OCI-M1 (cell line): Measurements from ENCODE around the gene AP1B1.
"Not testable (repeated sequence)": the region's sequence is repeated elsewhere in the genome, so short reads cannot be mapped to it uniquely, and the experiment has no call there.

Experiments
- DNase-seq: peaks from one replicate; lab custom pipeline; 2025; lab: John Stamatoyannopoulos, UW

The AP1B1 gene

GRCh38 chr22:29386708-29387107 lies 1.7 kb downstream of the AP1B1 start:
- DNase-seq: no peak

DNA sequence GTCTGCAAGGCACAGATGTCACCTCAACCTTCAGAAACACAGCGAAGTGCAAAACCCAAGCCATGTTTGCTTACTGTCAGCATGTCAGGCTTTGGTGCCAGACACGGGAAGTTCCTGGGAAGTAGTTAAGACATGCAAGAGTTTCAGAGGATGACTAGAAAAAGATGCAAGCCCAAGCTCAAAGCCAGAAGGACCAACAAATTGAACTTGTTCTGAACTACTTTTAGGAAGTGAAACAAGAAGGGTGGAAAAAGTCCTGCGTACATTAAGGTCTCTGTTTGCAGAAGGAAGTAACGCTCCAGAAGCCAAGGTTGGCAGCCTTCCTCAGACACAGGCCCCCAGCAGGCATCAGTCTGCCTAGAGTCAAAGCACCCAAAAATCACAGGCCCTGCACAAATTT lies 2.6 kb downstream of the AP1B1 start:
- no peak for DNase-seq

DNA sequence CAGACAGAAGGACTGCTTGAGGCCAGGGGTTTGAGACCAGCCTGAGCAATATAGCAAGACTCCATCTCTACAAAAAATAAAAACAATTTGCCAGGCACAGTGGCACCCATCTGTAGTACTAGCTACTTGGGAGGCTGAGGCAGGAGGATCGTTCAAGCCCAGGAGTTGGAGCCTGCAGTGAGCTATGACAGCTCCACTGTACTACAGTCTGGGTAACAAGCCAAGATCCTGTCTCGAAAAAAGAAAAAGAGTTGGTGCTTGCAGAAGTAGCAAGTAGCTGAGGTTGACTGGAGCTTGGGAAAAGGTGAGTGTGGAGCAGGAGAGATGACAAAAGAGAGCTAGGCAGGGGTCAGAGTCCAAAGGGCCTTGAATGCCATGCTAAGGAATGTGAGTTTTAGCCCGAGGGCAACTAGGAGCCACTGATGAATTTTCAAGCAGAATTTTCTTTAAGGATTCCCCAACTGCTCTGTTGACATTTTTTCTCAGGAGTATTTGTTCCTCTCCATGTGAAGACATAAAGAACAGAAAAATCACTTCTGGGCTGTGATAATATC lies 3.1 kb downstream of the AP1B1 start:
- DNase-seq: no peak

GRCh38 chr22:29383740-29384139 lies 4.6 kb downstream of the AP1B1 start:
- DNase-seq: no peak

GRCh38 chr22:29382580-29383302 lies 5.6 kb downstream of the AP1B1 start:
- DNase-seq: peak; percentile 81

GRCh38 chr22:29380856-29381255 lies 7.5 kb downstream of the AP1B1 start:
- DNase-seq: no peak

DNA sequence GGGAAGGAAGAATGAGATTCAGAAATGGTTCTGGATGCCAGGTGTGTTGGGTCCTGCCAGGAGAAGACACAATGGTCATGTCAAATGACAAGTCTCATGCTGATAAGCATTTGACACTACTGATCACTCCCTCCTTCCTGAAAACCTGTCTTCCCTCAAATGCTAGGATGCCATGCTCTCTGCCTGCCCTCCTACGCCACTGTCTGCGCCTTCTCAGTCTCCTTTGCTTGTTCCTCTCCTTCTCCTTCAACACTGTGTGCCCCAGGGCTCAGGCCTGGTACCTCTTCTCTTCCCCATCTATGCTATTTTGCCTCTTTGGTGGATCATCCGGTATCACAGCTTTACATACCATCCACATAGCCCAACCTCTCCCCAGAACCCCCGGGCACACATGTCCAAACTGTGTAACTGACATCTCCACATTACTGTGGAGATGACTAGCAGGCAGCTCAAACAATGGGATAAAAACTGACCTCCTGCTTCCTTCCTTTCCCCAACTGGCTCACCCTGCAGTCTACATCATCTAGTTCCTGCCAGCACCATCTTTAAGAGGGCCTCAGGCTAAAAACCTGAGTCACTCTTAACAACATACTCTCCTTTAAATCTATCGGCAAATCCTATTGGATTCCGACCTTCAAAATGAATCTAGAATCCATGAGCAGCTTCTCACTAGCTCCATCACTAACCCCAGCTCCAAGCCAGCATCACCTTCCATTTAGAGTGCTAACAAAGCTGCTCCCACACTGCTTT lies 8.2 kb downstream of the AP1B1 start:
- no peak for DNase-seq

DNA sequence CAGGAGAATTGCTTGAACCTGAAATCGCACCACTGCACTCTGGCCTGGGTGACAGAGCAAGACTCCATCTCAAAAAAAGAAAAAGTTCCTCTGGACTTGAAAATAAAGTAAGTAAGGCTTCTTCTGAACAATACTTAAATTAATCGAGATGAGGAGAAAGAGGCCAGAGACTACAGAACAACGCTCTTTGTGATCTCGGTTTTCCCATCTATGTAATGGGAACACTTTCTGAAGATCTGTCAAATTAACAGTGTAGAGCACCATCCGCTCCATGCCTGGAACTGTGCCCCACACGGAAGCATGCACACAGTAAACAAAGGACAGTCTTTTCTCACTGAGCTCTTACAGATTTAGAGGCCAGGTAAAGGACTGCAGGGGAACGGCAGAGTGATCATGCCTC lies 9.1 kb downstream of the AP1B1 start:
- DNase-seq: no peak

GRCh38 chr22:29377979-29378378 lies 10.4 kb downstream of the AP1B1 start:
- no peak for DNase-seq

DNA sequence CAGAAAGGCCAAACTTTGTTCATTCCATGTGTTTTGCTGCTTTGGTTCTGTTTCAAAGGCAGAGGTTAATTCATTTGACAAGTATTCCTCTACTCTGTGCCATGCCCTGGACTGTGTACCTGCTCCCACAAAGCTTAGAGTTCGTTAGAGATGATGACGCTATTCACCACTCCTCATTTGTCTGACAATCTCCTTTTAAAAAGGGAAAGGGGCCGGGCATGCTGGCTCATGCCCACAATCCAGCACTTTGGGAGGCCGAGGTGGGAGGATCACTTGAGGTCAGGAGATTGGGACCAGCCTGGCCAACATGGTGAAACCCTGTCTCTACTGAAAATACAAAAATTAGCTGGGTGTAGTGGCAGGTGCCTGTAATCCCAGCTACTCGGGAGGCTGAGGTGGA lies 11.7 kb downstream of the AP1B1 start:
- not testable (repeated sequence) for DNase-seq

- DNase-seq: peak; percentile 40
Observed at GRCh38 chr22:29375398-29376076, 12.8 kb downstream of the AP1B1 start.

DNA sequence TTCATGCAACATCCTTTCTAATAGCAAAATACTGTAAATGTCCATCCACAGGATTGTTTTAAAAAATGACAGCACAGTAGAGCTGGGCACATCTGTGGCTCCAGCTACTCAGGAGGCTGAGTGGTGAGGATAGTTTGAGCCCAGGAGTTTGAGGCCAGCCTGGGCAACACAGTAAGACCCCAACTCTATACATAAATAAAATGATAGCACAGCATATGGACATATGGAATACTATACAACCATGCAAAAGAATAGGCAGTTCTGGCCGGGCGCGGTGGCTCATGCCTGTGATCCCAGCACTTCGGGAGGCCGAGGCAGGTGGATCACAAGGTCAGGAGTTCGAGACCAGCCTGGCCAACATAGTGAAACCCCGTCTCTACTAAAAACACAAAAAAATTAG lies 13.6 kb downstream of the AP1B1 start:
- DNase-seq: not testable (repeated sequence)

DNA sequence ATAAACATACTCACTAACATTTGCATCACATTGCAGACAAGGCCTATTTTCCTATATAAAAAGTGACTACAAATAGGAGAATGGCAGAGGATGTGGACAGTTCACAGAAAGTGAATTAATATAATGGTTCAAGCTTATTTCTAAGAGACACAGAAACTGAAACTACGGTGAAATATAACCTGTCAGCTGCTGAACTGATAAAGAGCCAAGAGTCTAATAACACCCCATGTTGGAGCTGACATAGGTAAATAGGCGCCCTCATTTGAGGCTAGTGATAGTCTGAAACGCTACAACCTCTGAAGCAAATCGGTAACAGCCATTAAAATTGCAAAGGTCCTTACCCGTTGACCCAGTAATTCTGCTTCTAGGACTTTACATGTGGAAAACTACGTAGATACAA lies 14.0 kb downstream of the AP1B1 start:
- DNase-seq: no peak

- DNase-seq: no peak
Observed at GRCh38 chr22:29370537-29370936, 17.8 kb downstream of the AP1B1 start.

- DNase-seq: no peak
Observed at GRCh38 chr22:29369460-29369859, 18.9 kb downstream of the AP1B1 start.

- DNase-seq: no peak
Observed at GRCh38 chr22:29359469-29359868, 28.9 kb downstream of the AP1B1 start.

DNA sequence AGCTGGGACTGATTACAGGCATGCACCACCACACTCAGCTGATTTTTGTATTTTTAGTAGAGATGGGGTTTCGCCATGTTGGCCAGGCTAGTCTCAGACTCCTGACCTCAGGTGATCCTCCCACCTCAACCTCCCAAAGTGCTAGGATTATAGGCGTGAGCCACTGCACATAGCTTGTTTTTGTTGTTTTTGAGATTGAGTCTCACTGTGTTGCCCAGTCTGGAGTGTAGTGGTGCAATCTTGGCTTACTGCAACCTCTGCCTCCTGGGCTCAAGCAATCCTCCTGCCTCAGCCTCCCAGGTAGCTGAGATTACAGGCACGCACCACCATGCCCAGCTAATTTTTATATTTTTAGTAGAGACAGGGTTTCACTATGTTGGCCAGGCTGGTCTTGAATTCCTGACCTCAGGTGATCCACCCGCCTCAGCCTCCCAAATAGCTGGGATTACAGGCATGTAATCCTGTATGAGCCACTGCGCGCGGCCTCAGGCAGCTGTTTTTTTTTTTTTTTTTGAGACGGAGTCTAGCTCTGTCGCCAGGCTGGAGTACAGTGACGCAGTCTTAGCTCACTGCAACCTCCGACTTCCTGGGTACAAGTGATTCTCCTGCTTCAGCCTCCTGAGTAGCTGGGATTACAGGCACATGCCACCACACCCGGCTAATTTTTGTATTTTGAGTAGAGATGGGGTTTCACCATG lies 31.0 kb downstream of the AP1B1 start:
- not testable (repeated sequence) for DNase-seq

GRCh38 chr22:29353860-29354259 lies 34.5 kb downstream of the AP1B1 start:
- DNase-seq: no peak

DNA sequence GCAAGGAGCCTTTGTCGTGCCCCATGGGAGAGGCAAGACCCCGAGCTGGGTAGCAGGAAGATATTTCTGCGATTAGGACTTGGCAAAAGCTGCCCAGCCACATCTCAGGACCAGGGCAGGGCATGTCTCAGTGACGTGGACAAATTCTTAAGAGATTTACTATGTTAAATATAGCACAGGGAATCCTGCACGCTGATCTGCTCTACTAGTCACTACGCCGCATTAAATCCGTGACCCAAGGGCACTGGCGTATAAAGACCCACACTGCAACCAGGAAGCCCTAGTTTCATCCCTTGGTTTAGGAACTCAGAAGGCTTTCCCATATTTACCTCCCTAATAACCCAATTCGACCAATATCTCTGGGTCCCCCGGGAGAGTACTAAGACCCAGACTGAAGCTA lies 35.1 kb downstream of the AP1B1 start:
- no peak for DNase-seq

DNA sequence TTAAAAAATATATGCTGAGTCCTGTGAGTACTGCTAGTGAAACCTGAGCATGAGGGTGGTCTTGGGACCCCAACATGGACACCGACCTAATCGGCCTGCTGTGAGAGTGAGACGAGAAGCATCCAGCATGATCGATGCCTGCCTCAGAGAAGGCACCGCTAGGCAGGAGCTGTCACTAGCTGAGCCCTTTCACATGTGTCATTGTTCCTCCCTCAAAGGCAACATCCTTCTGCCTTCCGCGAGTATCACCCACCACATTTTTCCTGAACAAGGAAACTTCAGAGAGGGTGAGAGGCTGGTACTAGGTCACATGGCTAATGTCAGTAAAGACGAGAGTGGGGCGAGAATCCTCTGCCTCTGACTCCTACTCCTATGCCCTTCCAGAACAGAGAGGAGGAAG lies 35.6 kb downstream of the AP1B1 start:
- no peak for DNase-seq

GRCh38 chr22:29351891-29352290 lies 36.5 kb downstream of the AP1B1 start:
- no peak for DNase-seq

GRCh38 chr22:29351042-29351441 lies 37.3 kb downstream of the AP1B1 start:
- no peak for DNase-seq
